Measurements from ENCODE around the gene RANBP3L. TPM values are rescaled to one million over a fixed set of nuclear protein-coding genes. Genes with fewer than 3 reads are reported as not detected.
A peak's percentile ranks its signal among the peaks of the same experiment; 100 is the strongest.

RANBP3L gene
- total and polyA plus RNA-seq, 9 donors = 0.16 to 0.60 (median 0.40) TPM

DNA sequence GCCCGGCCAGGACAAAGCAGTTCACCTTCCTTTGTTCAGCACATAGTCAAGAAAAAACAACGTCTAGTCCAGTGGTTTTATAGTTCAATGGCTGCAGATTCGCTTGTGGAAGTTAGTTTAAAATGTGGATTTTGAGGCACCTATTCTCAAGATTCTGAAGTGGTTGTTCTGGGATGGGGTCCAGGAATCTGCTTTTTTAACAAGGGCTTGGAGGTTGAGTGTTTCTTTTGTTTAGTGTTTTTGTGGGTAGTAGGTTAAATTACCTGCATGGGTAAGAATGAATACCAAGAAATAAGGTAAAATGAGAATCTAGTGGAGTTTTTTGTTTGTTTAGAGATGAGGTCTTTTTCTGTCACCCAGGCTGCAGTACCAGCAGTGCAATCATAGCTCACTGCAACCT, 31.5 kb downstream of the RANBP3L start:
- Histone ChIP-seq H3K36me3 (ENCODE audit: control insufficient read depth, insufficient read depth, low read length) (no peaks in the 10 kb centered on the region), H3K27ac (ENCODE audit: low read length) (no peak overlapping the region), H3K4me3 (ENCODE audit: low read length) (no peak overlapping the region), H3K4me1 (ENCODE audit: control insufficient read depth, insufficient read depth, low read length) (no peaks in the 10 kb centered on the region), H3K27me3 (ENCODE audit: control insufficient read depth, insufficient read depth, low read length) (no peaks in the 10 kb centered on the region), H3K9me3 (replicated peaks; ENCODE audit: control insufficient read depth, low read depth, low read length) (no peaks in the 10 kb centered on the region)
- no peak for DNase-seq
- WGBS (ENCODE audit: insufficient coverage) = 53% methylated on average over 2 of the region's 3 CpGs

- no peaks in the 10 kb centered on the region for H3K27me3 ChIP-seq (ENCODE audit: control insufficient read depth, insufficient read depth, low read length)
- no peaks in the 10 kb centered on the region for H3K36me3 ChIP-seq (ENCODE audit: control insufficient read depth, insufficient read depth, low read length)
- no peak overlapping the region for H3K4me3 ChIP-seq (ENCODE audit: low read length)
- no peaks in the 10 kb centered on the region for H3K9me3 ChIP-seq (replicated peaks; ENCODE audit: control insufficient read depth, low read depth, low read length)
- H3K4me1 ChIP-seq (ENCODE audit: control insufficient read depth, insufficient read depth, low read length) = no peaks in the 10 kb centered on the region
- DNase-seq = no peak
- no peak overlapping the region for H3K27ac ChIP-seq (ENCODE audit: low read length)
Measured at GRCh38 chr5:36269478-36269877, 32.2 kb downstream of the RANBP3L start.

- Histone ChIP-seq H3K4me1 (ENCODE audit: control insufficient read depth, insufficient read depth, low read length) (no peaks in the 10 kb centered on the region), H3K9me3 (replicated peaks; ENCODE audit: control insufficient read depth, low read depth, low read length) (no peaks in the 10 kb centered on the region), H3K27ac (ENCODE audit: low read length) (no peak overlapping the region), H3K4me3 (ENCODE audit: low read length) (no peak overlapping the region), H3K36me3 (ENCODE audit: control insufficient read depth, insufficient read depth, low read length) (no peaks in the 10 kb centered on the region), H3K27me3 (ENCODE audit: control insufficient read depth, insufficient read depth, low read length) (no peaks in the 10 kb centered on the region)
- DNase-seq = no peak
- 92% methylated on average over 2 of the region's 3 CpGs for WGBS (ENCODE audit: insufficient coverage)
Measured at GRCh38 chr5:36267905-36268304, 33.8 kb downstream of the RANBP3L start.

DNA sequence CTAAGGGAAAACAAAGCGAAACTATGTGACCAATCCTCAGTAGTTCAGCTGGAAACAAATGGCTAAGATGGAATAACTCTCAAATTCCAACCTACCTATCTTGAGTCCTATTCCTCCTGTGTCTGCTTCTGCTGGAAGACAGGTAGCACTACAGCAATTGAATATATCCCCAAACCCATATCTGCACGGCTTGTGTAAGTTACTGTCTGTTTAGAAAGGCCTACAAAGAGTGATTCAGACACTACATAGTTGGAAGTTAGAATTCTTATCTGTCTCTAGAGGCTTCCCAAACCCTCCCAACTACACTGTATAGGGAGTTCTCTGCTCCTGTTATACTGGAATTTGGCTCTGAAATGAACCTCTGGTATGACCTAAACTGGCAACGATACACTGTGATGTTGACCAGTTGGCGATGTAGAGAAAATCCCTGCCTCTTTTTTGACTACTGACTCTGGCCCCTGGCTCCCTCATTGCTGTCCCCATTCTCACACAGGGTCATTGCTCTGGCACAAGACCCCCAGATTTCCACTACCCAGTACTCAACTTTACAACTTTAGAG, 37.4 kb downstream of the RANBP3L start:
- DNase-seq = no peak
- no peak overlapping the region for H3K4me3 ChIP-seq (ENCODE audit: low read length)
- 94% methylated on average over 2 of the region's 4 CpGs for WGBS (ENCODE audit: insufficient coverage)
- no peaks in the 10 kb centered on the region for H3K9me3 ChIP-seq (replicated peaks; ENCODE audit: control insufficient read depth, low read depth, low read length)
- no peaks in the 10 kb centered on the region for H3K27me3 ChIP-seq (ENCODE audit: control insufficient read depth, insufficient read depth, low read length)
- no peak overlapping the region for H3K27ac ChIP-seq (ENCODE audit: low read length)
- no peaks in the 10 kb centered on the region for H3K36me3 ChIP-seq (ENCODE audit: control insufficient read depth, insufficient read depth, low read length)
- H3K4me1 ChIP-seq (ENCODE audit: control insufficient read depth, insufficient read depth, low read length) = no peaks in the 10 kb centered on the region

GRCh38 chr5:36261186-36261585, 40.5 kb downstream of the RANBP3L start:
- no peaks in the 10 kb centered on the region for H3K4me1 ChIP-seq (ENCODE audit: control insufficient read depth, insufficient read depth, low read length)
- 68% methylated on average over 4 of the region's 6 CpGs for WGBS (ENCODE audit: insufficient coverage)
- DNase-seq = no peak
- H3K27ac ChIP-seq (ENCODE audit: low read length) = no peak overlapping the region
- no peaks in the 10 kb centered on the region for H3K9me3 ChIP-seq (replicated peaks; ENCODE audit: control insufficient read depth, low read depth, low read length)
- no peak overlapping the region for H3K4me3 ChIP-seq (ENCODE audit: low read length)
- no peaks in the 10 kb centered on the region for H3K36me3 ChIP-seq (ENCODE audit: control insufficient read depth, insufficient read depth, low read length)
- H3K27me3 ChIP-seq (ENCODE audit: control insufficient read depth, insufficient read depth, low read length) = no peaks in the 10 kb centered on the region

GRCh38 chr5:36253575-36253974, 48.1 kb downstream of the RANBP3L start:
- Histone ChIP-seq H3K4me3 (ENCODE audit: low read length) (no peak overlapping the region), H3K27ac (ENCODE audit: low read length) (no peak overlapping the region), H3K4me1 (ENCODE audit: control insufficient read depth, insufficient read depth, low read length) (no peaks in the 10 kb centered on the region), H3K27me3 (ENCODE audit: control insufficient read depth, insufficient read depth, low read length) (no peaks in the 10 kb centered on the region), H3K36me3 (ENCODE audit: control insufficient read depth, insufficient read depth, low read length) (no peaks in the 10 kb centered on the region), H3K9me3 (replicated peaks; ENCODE audit: control insufficient read depth, low read depth, low read length) (no peaks in the 10 kb centered on the region)
- no peak for DNase-seq
- WGBS (ENCODE audit: insufficient coverage) = no CpG with 5 or more reads among the region's 4 CpGs

DNA sequence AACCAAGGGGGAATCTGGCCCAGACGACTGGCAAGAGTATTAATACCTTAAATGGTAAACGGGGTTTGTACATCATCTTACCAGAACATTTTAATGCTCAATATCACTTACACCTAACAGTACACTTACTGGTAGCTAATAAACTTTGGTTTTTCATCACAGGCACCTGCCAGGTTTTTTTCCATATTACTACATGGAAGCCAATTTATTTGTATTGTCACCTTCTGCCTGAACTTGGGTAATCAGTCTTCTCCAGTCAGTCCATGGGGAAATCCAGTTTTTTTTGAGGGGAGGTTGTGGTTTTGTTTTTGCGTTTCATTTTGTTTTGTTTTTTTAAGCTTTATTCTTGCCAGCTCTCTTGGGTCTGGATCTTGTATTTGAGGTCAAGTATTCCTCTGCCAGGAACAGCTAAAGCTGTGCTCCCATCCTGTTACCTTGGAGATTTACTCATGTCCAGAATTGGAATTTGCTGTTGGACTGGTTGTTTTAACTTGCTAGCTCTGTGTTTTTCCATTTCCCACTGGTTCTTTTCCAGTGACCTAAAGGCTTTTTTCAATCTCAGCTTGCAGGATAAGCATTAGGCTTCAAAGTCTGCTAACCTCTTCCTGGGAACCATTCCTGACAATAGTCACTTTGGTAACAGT, 48.9 kb downstream of the RANBP3L start:
- H3K27ac ChIP-seq (ENCODE audit: low read length) = no peak overlapping the region
- H3K36me3 ChIP-seq (ENCODE audit: control insufficient read depth, insufficient read depth, low read length) = no peaks in the 10 kb centered on the region
- DNase-seq = peak; percentile 59
- WGBS (ENCODE audit: insufficient coverage) = 33% methylated on average over 1 of the region's 3 CpGs
- H3K4me1 ChIP-seq (ENCODE audit: control insufficient read depth, insufficient read depth, low read length) = no peaks in the 10 kb centered on the region
- H3K9me3 ChIP-seq (replicated peaks; ENCODE audit: control insufficient read depth, low read depth, low read length) = no peaks in the 10 kb centered on the region
- H3K4me3 ChIP-seq (ENCODE audit: low read length) = no peak overlapping the region
- no peaks in the 10 kb centered on the region for H3K27me3 ChIP-seq (ENCODE audit: control insufficient read depth, insufficient read depth, low read length)

DNA sequence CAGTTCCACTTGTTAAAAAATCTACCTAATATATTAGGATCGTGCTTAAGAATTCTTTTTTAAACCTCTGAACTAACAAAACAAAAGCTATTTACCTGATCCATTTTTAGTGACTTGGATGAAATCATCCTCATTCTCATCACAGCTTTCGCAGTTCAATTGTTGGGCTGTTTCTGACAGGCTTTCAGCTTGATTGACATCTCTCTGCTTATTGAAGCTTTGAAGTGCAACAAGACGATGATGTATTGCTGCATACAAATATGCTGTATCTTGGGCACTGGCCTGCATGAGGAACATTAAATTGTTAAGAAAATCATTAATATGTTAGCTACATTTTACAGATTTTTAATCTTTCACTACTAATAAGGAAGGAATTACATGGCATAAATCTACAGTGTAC, 50.5 kb downstream of the RANBP3L start:
- Histone ChIP-seq H3K27me3 (ENCODE audit: control insufficient read depth, insufficient read depth, low read length) (no peaks in the 10 kb centered on the region), H3K9me3 (replicated peaks; ENCODE audit: control insufficient read depth, low read depth, low read length) (no peaks in the 10 kb centered on the region), H3K36me3 (ENCODE audit: control insufficient read depth, insufficient read depth, low read length) (no peaks in the 10 kb centered on the region), H3K4me1 (ENCODE audit: control insufficient read depth, insufficient read depth, low read length) (no peaks in the 10 kb centered on the region), H3K27ac (ENCODE audit: low read length) (no peak overlapping the region), H3K4me3 (ENCODE audit: low read length) (no peak overlapping the region)
- DNase-seq = no peak
- WGBS (ENCODE audit: insufficient coverage) = 100% methylated on average over 1 of the region's 3 CpGs

DNA sequence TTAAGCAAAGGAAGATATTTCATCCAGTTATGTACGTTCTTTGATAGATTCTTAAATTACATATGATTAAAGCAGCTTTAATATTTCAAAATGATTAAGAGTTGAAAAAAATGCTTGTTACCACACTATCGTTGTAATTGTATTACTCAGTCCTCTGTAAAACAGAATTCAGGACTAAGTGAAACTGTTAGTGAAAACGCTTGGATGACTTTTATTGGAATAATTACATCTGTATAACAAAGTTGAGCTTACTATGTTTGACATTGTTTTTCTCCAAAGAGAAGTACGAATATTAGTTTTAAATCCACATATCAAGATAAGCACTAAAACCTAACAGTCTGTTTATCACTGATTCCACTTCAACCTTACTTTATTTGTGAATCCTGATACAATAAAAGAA, 51.3 kb downstream of the RANBP3L start:
- Histone ChIP-seq H3K4me1 (ENCODE audit: control insufficient read depth, insufficient read depth, low read length) (no peaks in the 10 kb centered on the region), H3K27me3 (ENCODE audit: control insufficient read depth, insufficient read depth, low read length) (no peaks in the 10 kb centered on the region), H3K9me3 (replicated peaks; ENCODE audit: control insufficient read depth, low read depth, low read length) (no peaks in the 10 kb centered on the region), H3K27ac (ENCODE audit: low read length) (no peak overlapping the region), H3K4me3 (ENCODE audit: low read length) (no peak overlapping the region), H3K36me3 (ENCODE audit: control insufficient read depth, insufficient read depth, low read length) (no peaks in the 10 kb centered on the region)
- DNase-seq = no peak
- no CpG with 5 or more reads among the region's 4 CpGs for WGBS (ENCODE audit: insufficient coverage)

- no peak for DNase-seq
- H3K4me3 ChIP-seq (ENCODE audit: low read length) = no peak overlapping the region
- H3K9me3 ChIP-seq (replicated peaks; ENCODE audit: control insufficient read depth, low read depth, low read length) = no peaks in the 10 kb centered on the region
- 92% methylated on average over 4 of the region's 10 CpGs for WGBS (ENCODE audit: insufficient coverage)
- no peaks in the 10 kb centered on the region for H3K36me3 ChIP-seq (ENCODE audit: control insufficient read depth, insufficient read depth, low read length)
- H3K27me3 ChIP-seq (ENCODE audit: control insufficient read depth, insufficient read depth, low read length) = no peaks in the 10 kb centered on the region
- peaks cover 7% of the 10 kb centered on the region for H3K4me1 ChIP-seq (ENCODE audit: control insufficient read depth, insufficient read depth, low read length)
- H3K27ac ChIP-seq (ENCODE audit: low read length) = no peak overlapping the region
Measured at GRCh38 chr5:36246036-36246800, 55.5 kb downstream of the RANBP3L start.

Data from muscle of leg (tissue), 11 donors.